ENCODE measurements around the gene KLF15.

DNA sequence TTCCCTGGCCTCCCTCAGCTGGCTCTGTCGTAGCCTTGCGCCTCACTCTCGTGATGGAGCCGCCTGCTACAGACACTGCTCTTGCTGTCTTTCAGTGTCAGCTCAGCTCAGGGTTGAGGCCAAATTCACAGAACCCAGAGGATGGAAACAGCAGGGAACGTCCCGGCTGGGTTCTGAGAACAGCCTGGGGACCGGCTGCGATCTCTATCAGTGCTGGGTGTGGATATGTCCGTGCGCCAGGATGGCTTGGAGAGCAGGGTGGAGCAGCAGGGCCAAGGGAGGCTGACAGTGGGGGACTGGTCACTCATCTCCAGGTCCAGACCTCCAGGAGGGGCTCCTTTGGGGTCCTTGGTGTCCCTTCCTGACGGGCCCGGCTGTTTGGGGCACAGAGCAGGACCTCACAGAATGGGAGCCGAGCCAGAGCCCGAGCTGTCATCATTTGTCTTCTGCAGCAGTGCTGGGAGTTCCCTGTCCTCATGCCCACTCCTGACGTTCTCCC is 18.4 kb downstream of the KLF15 start:
- TF ChIP-seq, protein P1, sequence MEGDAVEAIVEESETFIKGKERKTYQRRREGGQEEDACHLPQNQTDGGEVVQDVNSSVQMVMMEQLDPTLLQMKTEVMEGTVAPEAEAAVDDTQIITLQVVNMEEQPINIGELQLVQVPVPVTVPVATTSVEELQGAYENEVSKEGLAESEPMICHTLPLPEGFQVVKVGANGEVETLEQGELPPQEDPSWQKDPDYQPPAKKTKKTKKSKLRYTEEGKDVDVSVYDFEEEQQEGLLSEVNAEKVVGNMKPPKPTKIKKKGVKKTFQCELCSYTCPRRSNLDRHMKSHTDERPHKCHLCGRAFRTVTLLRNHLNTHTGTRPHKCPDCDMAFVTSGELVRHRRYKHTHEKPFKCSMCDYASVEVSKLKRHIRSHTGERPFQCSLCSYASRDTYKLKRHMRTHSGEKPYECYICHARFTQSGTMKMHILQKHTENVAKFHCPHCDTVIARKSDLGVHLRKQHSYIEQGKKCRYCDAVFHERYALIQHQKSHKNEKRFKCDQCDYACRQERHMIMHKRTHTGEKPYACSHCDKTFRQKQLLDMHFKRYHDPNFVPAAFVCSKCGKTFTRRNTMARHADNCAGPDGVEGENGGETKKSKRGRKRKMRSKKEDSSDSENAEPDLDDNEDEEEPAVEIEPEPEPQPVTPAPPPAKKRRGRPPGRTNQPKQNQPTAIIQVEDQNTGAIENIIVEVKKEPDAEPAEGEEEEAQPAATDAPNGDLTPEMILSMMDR (conservative IDR thresholded peaks at IDR 0.05; ENCODE audit: low read depth, low read length): no peak
- TF ChIP-seq EZH2phosphoT487 (IDR thresholded peaks at IDR 0.05; ENCODE audit: borderline replicate concordance, low read length) (no peak), EZH2 (IDR thresholded peaks at IDR 0.05; ENCODE audit: low read length, unreplicated experiment) (no peak)

Measured in PC-3 (cell line).